HG02678 (cell line): ENCODE measurements around the gene SEPHS1.
"Not testable (repeated sequence)": the region's sequence is repeated elsewhere in the genome, so short reads cannot be mapped to it uniquely, and the experiment has no call there.

Experiments used
- ATAC-seq: cut with Tn5 transposase; IDR thresholded peaks from one replicate; pipeline ENCODE4 v1.9.1; 2021; ENCODE audit warnings: mild to moderate bottlenecking, moderate library complexity; ENCODE audit not compliant: unreplicated experiment

SEPHS1 gene

GRCh38 chr10:13348216-13349017 lies at the start of gene SEPHS1:
Gene SEPHS1, minus strand, starts transcription at chr10:13348293. Its CDS starts 3,343 bp downstream, at chr10:13344950.
- ATAC-seq, result peak; percentile 64

- no peak for ATAC-seq
Measured at GRCh38 chr10:13397052-13397451, 49.0 kb upstream of the SEPHS1 start.

- no peak for ATAC-seq
Measured at GRCh38 chr10:13396369-13396768, 48.3 kb upstream of the SEPHS1 start.

GRCh38 chr10:13395540-13395939 lies 47.4 kb upstream of the SEPHS1 start:
- no peak for ATAC-seq

GRCh38 chr10:13393640-13394039 lies 45.5 kb upstream of the SEPHS1 start:
- ATAC-seq, result no peak

- ATAC-seq, result no peak
Measured at GRCh38 chr10:13392701-13393100, 44.6 kb upstream of the SEPHS1 start.

- no peak for ATAC-seq
Measured at GRCh38 chr10:13390604-13391522, 42.8 kb upstream of the SEPHS1 start.

- ATAC-seq, result no peak
Measured at GRCh38 chr10:13388478-13389230, 40.6 kb upstream of the SEPHS1 start.

- no peak for ATAC-seq
Measured at GRCh38 chr10:13386021-13386420, 37.9 kb upstream of the SEPHS1 start.

- ATAC-seq, result no peak
Measured at GRCh38 chr10:13383399-13383761, 35.3 kb upstream of the SEPHS1 start.

GRCh38 chr10:13382703-13383398 lies 34.8 kb upstream of the SEPHS1 start:
- no peak for ATAC-seq

GRCh38 chr10:13379061-13379460 lies 31.0 kb upstream of the SEPHS1 start:
- ATAC-seq, result not testable (repeated sequence)

GRCh38 chr10:13376746-13377145 lies 28.7 kb upstream of the SEPHS1 start:
- no peak for ATAC-seq

GRCh38 chr10:13376297-13376696 lies 28.2 kb upstream of the SEPHS1 start:
- ATAC-seq, result no peak

- no peak for ATAC-seq
Measured at GRCh38 chr10:13375791-13376190, 27.7 kb upstream of the SEPHS1 start.

- no peak for ATAC-seq
Measured at GRCh38 chr10:13373644-13374043, 25.6 kb upstream of the SEPHS1 start.

GRCh38 chr10:13372524-13372923 lies 24.4 kb upstream of the SEPHS1 start:
- no peak for ATAC-seq

GRCh38 chr10:13371897-13372470 lies 23.9 kb upstream of the SEPHS1 start:
- peak; percentile 78 for ATAC-seq

- no peak for ATAC-seq
Measured at GRCh38 chr10:13366891-13367290, 18.8 kb upstream of the SEPHS1 start.

- ATAC-seq, result no peak
Measured at GRCh38 chr10:13365831-13366230, 17.7 kb upstream of the SEPHS1 start.
